ENCODE results near the gene TMED8.

Gene TMED8

DNA sequence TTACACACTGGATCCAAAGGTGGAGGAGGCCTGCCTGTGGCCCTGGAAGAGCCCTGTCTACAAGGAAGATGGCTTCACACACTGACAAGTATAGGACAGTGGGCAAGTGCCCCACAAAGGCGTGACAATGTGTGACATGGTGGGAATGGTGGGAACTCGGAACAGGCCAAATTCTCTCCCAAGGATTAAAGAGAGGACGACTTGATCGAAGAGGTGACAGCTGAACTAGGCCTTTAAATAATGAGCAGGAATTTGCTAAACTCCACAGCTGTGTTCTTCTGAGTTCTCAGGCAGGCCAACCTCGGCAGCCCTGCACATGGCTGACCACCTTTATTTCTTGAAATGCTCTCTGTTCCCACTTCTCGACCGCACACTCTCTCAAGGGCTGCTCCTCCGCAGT is 80.0 kb downstream of the TMED8 start:
- DNase-seq (ENCODE audit: low read depth in 2 of 2), result no peak

DNA sequence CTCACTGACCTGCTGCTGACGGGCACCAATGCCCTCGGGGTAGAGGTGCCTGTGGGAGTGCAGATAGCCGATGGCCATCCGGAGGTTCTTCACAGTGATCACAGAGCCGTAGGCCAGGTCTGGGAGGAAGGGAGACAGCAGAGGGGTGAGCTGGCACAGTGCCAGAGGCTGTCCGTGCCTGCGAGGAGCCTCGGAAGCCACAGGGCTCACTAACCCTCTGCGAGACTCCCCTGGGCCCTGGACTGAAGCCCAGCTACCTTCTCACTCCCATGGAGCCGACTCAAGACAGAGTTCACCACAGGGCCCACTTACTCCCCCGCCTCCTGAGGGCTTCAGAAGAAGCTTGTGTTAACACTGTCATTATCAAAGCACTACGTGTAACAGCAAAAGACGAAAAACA is 80.7 kb downstream of the TMED8 start:
- no peak for DNase-seq (ENCODE audit: low read depth in 2 of 2)

DNA sequence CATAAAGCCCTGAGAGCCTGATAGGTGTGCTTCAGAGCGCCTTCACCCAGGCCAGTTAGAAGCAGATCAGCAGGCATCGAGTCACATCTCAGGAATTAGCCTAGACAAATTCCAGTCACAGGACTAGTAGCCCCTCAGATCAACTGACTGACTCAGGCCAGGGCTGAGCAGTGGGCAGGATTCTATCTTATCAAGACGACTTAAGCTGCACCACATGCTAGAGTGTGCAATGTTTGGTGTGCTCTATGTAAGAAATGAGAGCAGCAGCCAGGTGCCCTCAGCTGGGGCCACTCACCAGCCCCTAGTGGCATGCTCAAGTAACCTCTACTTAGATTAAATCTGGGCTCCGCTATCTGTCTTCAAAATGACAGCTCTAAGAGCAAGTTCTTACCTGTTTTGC is 86.2 kb downstream of the TMED8 start:
- no peak for DNase-seq (ENCODE audit: low read depth in 2 of 2)

DNA sequence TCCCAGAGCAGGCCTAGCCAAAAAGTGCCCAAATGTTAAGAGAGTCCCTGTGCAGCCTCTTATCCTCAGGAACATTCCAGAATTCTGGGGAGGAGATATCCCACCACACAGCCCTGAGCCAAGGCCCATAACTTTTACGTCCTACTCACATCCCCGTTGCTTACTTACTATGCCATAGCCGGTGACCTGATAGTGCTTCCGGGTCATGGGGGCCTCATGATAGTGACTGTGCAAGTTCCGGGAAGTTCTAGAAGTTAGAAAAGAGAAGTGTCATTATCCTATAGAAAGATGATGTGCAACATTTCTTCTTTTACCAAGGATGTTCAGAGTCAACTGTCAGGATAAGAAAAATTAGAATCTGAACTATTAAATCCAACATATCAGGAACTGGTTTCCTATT is 90.3 kb downstream of the TMED8 start:
- DNase-seq (ENCODE audit: low read depth in 2 of 2), result no peak

Measured in stimulated activated CD4-positive, alpha-beta T cell treated with anti-CD3 and anti-CD28 coated beads, Interleukin-12 subunit alpha, Interleukin-12 subunit beta, amount 100 ng/mL, for 24 hours (primary cell).